Activated CD4-positive, alpha-beta T cell treated with anti-CD3 and anti-CD28 coated beads, Interleukin-2, Interleukin-6, amounts not matched to agents 100 ng/mL and 50 ng/mL, durations not matched to agents 16 hours and 8 hours (primary cell): ENCODE results near the gene ILRUN.
"Not testable (repeated sequence)": the region's sequence is repeated elsewhere in the genome, so short reads cannot be mapped to it uniquely, and the experiment has no call there.

Experiments used
- DNase-seq: peaks from one replicate; pipeline ENCODE4 v3.0.0-alpha.2; 2020

ILRUN gene

DNA sequence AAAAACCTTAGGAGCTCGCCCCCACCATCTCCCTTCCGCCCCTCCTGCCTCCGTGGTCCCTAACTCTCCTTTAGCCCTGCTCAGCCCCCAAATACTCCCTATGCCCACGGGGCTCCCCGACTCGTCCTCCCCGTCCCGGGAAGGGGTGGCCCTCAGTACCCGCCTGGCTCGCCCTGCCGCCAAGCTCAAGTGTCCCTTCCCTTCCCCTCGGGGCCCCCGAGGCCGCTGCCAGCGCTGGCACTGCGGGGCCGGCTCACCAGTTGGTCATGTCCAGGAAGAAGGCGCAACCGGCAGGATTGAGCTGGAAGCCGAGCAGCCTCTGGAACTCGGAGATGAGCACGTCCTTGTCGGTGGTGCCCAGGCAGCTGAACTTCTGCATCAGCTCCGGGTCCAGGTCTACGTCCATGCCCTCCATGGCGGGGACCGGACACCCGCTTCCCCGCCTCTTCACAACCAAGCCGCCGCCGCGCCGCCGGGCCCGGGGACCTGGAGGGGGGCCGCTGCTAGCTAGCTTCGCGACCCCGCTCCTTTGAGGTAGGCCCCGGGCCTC, 303 bp downstream of the ILRUN start:
- DNase-seq, result no peak

DNA sequence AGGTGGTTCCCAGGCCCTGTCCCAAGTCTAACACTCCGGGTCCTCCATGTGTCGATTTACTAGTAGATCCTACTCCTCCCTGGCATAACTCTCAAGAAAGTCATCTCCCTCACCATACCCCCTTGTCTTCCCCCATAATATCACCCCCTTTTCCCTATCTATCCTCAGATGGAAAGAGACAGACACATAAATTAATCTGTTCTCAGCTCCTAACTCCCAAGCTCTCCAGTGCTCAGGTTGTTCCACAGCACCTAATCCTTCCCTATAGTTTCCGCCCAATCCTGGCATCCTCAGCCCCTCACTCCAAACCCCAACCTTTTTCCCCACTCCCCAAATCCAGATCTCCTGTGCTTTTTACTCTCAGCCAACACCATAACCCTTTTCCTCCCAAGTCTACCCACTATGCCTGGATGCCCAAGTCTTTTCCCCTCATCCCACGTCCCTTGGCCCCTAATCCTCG, 808 bp downstream of the ILRUN start:
- no peak for DNase-seq

- no peak for DNase-seq
These were observed 4.3 kb downstream of the ILRUN start for GRCh38 chr6:34692280-34692679.

GRCh38 chr6:34689742-34690141, 6.8 kb downstream of the ILRUN start:
- no peak for DNase-seq

DNA sequence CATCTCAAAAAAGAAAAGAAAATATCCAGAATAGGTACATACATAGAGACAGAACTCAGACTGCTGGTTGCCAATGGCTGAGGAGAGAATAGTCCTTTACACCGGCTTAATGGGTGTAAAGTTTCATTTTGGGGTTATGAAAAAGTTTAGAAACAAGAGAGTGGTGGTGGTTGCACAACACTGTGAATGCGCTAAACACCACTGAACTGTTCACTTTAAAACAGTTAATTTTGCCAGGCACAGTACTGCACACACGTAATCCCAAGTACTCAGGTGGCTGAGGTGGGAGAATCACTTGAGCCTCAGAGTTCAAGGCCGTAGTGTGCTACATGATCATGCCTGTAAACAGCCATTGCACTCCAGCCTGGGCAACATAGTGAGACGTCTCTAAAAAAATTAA, 7.6 kb downstream of the ILRUN start:
- no peak for DNase-seq

- no peak for DNase-seq
These were observed 11.6 kb downstream of the ILRUN start for GRCh38 chr6:34684919-34685318.

DNA sequence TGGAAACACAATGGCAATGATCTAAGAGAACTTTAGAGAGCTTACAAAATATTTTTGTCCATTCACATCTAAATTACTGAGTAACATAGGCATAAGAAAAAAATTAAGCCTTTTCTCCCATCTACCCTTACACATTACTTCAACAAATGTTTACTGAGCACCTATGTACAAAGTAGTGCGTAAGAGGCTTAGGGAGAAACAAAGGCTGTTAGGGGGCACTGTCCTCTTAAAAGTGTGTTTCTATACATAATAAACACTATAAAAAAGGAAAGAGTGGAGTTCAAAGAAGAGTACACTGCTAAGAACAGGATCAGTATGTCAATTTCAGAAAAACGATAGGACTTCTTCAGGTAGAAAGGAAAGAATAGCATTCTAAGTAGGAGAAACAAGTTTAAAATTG, 12.2 kb downstream of the ILRUN start:
- DNase-seq, result no peak

DNA sequence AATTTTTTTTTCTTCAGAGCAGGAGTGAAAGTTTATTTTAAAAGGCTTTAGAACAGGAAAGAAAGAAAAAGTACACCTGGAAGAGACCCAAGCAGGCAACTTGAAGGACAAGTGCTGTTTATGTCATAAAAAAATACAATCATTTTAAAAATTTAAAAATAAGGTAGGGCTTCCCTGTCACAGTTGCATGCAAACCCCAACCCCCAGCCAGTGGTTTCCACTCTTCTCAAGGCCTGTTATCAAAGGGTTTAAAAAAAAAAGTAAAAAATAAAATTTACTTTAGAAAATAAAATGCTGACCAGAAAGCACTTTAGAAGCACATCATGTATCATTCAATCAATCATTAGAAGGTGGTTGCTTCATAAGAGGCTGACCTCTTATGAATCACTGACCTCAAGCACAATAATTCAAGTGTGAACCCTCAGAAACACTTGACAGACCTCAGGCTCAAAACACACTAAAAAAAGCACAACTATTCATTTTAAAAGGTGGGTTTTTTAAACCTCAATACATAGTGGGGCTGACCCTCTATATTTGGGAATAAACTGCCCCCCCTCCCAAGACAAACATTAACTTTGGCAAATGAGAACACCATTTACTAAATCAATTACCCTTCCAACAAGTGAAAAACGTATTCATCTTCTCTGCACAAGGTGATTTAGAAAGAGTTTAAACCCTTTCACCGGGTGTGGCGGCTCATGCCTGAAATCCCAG, 15.6 kb downstream of the ILRUN start:
- no peak for DNase-seq

DNA sequence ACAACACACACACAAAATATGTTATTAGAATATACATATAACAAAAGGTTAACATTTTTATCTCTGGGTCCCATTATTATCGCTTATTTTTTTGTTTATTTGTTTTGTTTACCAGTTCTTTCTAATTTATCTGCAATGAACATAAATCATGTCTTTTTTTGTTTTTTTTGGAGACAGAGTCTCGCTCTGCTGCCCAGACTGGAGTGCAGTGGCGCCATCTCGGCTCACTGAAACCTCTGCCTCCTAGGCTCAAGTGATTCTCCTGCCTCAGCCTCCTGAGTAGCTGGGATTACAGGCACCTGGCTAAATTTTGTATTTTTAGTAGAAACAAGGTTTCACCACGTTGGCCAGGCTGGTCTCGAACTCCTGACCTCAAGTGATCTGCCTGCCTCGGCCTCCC, 16.3 kb downstream of the ILRUN start:
- not testable (repeated sequence) for DNase-seq

DNA sequence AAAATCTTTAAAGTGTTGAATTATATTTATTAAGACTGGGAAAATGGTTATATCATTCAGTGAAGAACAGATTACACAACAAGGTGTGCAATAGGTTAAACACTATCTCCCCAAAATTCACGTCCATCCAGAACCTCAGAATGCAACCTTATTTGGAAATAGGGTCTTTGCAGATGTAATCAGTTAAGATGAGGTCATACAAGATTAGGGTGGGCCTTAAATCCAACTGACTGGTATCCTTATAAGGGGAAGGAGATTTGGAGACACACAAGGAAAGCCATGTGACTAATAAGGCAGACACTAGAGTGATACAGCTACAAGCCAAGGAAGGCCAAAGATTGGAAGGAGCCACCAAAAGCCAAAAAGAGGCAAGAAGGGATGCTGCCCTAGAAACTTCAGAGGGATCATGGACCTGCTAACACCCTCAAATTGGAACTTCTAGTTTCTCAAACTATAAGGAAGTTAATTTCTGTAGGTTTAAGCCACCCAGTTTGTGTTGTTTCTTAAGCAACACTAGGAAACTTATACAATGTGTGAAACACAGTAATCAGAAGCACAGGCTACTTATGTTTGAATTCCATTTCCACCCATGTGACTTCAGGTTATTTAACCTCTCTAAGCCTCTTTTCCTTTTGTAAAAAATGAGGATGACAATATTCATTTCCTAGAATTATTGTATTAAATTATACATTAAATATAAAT, 16.9 kb downstream of the ILRUN start:
- no peak for DNase-seq

GRCh38 chr6:34676140-34676539, 20.4 kb downstream of the ILRUN start:
- DNase-seq, result no peak

GRCh38 chr6:34674930-34675329, 21.6 kb downstream of the ILRUN start:
- DNase-seq, result not testable (repeated sequence)

DNA sequence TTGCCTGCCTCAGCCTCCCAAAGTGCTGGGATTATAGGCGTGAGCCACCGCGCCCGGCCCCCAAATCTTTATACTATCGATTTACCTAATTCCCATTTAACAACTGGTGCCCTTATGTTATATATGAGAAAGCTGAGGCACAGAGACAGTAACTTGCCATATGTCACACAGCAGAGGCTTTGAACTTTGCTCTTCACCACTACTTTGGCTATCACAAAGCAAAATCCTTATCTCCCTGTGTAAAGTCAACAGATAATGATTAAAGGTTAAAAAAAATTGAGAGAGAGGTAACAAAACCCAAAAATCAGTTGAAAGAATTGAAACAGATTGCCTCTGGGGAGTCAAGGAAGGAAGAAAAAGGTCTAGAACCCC, 22.3 kb downstream of the ILRUN start:
- DNase-seq, result no peak

DNA sequence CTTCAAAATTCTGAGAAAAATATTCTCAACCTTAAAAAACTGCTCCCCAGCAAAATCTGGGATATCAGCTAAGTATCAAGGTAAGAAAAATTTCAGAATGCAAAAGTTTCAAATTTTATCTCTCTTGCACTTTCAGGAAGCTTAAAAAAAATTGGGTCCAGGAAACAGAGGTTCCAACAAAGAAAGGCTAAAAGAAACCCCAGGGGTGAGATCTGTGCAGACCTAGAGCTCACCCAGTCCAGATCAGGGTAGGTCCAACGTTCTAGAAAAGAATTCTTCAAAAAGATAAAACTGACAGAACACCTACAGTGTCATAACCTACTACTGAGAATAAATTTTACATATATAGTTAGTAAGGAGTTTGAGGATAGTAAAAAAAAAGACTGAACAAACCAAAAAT, 23.5 kb downstream of the ILRUN start:
- DNase-seq, result no peak

- DNase-seq, result no peak
These were observed 23.9 kb downstream of the ILRUN start for GRCh38 chr6:34672657-34673043.

DNA sequence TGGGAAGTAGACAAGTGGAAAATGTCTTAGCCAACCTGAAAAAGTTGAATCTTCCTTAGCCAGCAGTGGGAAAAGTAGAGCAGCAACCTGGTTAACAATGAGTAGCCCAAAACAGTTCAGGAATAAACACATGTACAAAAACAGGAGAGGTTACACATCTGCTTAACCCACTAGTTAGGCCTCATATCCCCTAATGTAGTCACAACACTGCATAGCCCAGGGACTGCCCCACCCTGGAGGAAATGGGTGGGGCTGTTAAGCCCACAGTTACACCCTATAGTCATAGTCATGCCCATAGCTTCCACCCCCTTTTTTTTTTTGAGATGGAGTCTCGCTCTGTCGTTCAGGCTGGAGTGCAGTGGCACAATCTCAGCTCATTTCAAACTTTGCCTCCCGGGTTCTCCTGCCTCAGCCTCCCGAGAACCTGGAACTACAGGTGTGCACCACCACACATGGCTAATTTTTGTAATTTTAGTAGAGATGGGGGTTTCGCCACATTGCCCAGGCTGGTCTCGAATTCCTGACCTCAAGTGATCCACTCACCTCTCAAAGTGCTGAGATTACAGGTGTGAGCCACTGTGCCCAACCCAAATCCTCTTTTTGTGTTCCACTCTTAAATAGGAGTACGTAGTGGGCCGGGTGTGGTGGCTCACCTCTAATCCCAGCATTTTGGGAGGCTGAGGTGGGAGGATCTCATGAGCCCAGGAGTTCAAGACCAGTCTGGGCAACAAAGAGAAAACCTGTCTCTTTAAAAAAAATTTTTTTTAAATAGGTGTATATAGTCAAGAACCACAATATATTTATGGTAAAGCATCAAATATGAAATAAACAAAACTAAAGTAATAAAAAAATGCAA, 24.5 kb downstream of the ILRUN start:
- DNase-seq, result peak; percentile 90

DNA sequence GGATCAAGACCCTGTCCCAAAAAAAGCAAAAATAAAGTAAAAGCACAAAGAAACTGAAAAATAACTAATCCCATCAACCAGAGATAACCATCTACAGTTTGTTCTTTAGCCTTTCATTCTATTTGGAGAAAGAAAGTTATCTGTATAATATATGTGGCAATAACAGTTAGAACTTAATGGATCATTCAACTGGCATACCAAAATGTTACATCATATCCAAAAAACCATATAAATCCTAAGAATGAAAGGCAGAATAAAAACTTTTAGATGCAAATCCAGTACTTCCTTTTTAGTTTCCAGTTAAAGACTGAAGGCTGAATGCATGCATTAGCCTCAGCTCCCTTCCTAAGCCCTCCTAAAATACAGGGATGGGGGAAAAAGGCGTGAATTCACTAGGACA, 25.2 kb downstream of the ILRUN start:
- DNase-seq, result no peak

DNA sequence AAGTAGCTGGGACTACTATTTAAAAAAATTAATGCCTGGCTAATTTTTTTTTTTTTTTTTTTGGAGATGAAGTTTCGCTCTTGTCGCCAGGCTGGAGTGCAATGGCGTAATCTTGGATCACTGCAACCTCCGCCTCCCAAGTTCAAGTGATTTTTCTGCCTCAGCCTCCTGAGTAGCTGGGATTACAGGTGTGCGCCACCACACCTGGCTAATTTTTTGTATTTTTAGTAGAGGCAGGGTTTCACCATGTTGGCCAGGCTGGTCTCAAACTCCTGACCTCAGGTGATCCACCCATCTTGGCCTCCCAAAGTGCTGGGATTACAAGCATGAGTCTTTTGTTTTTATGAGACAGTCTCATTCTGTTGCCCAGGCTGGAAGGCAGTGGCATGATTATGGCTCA, 27.8 kb downstream of the ILRUN start:
- DNase-seq, result not testable (repeated sequence)

GRCh38 chr6:34667481-34668238, 28.9 kb downstream of the ILRUN start:
- no peak for DNase-seq

DNA sequence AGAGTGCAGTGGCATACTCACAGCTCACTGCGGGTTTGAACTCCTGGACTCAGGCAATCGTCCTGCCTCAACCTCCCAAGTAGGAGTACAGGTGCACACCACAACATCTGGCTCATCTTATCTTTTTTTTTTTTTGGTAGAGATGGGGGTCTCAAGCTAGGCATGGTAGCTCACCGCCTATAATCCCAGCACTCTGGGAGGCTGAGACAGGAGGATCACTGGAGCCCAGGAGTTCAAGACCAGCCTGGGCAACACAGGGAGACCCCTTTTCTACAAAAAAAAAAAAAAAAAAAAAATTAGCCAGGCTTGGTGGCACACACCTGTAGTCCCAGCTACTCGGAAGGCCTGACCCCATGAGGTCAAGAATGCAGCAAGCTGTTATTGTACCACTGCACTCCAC, 31.5 kb downstream of the ILRUN start:
- no peak for DNase-seq

- DNase-seq, result peak; percentile 38
These were observed 32.2 kb downstream of the ILRUN start for GRCh38 chr6:34664256-34664971.

DNA sequence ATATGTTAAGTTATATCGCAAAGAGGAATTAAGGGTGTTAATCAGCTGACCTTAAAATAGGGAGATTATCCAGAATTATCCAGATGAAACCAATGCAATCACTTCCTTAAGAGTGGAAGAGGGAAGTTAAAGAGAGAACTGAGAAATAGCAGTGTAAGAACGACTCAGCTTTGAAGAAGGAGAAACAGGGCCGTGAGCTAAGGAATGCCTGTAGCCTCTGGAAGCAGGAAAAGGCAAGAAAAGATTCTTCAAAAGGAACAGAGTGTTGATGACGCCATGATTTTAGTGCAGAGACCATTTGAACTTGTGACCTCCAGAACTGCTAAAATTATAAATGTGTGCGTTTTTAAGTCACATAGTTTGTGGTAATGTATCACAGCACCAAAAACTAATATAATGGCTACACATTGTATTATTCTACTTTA, 32.7 kb downstream of the ILRUN start:
- DNase-seq, result no peak
